NOMO-1 (cell line): Measurements from ENCODE around the gene SEMA3G.

Experiments
- DNase-seq, 2 experiments: peaks; one replicate each; lab custom pipeline; 2025; ENCODE audit not compliant: unreplicated experiment in 2 of 2; lab: John Stamatoyannopoulos, UW

Gene SEMA3G

DNA sequence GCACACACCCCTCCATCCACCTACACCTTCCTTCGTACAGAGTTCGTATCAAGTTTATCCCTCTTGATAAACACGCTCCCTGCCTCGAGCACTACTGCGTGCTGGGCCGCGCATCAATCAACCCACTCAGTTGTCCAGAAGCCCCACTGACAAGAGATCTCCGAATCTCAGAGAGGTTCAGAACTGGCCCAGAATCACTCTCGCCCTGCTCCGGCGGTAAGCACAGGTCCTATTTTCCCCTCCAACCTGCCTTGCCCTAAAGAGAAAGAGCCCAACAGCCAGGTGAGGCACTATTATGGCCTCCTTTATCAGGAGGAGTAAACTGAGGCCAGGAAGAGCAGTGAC, 10.0 kb upstream of the SEMA3G start:
- no peak for DNase-seq

DNA sequence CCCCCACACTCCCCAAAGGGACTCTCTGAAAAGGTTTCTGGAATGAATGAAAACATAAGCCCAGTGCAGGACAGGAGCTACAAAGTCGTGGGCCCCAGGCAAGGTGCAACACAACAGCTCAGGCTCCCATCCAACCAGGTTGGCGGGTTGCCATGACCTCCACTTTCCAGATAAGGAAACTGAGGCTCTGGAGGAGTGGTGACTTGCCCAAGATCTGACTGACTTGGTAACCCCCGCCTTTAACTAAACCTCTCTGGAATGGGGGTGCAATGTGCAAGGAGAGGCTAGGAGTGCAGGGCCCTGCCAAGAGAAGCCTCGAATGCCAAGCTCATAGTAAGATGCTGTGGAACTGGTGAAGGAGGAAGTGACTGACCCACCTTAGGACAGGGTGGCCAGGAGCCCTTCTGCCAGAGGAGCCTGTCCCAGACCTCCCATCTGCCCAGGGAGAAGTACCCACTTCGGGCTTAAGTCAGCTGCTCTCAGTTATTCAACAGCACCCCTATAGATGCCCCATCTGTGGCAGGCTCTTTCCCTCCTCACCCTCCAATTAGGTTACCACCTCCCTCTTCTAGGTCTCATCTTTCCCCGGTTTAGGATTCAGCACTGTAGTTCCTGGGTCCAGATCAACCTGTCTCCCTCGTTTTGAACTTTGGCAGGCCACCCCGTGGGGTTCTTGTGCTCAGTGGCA, 9.5 kb upstream of the SEMA3G start:
- DNase-seq, result no peak

DNA sequence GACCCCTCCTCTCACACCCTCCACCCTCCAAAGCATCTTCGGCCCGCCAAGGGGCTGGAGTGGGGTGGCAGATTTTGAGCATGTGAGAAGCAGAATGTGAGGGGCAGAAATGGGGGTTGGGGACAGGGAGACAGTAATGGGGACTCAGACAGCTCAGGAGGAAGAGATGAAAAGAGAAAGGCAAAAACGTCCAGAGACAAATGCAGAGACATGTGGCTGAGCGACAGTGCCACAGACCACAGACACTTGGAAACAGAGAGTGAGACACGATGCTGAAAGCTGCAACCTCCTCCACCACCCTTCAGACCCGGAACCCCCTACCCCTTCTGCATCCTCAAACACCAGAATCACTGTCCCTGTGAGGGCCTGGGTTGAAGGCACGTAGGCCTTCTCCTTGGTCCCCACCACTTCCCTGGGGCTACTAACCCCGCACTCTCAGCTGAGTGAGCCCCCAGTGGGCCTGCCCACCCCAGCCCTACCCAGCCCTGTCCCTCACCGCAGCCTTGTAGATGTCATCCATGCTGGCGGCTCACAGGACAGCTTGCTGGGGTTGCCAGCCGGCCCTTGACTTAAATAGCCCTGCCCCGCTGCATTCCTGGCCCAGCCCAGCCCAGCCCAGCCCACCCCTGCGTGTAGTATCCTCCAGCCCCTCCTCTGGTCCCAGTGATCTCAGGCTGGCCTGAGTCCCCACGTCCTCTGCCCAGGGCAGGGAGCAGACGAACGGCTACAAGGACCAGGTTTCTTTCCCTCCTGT, 8.8 kb upstream of the SEMA3G start, which contains the start of gene TNNC1:
TSS of gene TNNC1 (minus strand) at position 546 of the 754 bp plus-strand sequence. CDS start at position 520, 26 bp downstream.
- DNase-seq, result no peak

DNA sequence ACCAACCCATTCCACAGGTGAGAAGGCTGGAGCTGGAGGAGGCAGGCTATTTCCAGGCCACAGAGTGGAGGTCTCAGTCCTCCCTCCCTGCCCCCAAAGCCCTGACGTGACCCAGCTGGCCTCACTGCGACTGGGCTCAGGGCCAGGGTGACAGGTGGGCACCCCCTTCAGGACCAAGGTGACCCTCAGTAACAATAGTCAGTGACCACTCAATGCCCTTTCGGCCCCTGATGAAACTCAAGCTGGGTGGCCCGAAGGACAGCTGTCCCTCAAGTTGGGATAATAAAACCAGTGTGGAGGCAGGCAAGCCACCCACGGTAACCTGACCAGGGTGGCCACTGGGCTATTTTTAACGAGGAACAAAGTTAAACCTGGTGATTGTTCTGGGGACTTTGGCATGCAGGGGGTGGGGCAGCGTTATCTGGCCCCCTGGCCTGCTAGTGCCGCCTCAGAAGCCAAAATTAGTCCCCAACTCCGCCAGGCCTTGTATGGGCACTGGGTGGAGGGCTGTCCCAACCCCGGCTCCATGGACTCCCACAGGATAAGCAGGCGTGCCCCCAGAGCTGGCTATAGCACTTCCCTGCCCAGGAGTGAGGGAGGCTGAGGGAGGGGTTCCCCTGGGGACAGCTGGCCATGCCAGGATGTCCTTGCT, 7.8 kb upstream of the SEMA3G start:
- no peak for DNase-seq

DNA sequence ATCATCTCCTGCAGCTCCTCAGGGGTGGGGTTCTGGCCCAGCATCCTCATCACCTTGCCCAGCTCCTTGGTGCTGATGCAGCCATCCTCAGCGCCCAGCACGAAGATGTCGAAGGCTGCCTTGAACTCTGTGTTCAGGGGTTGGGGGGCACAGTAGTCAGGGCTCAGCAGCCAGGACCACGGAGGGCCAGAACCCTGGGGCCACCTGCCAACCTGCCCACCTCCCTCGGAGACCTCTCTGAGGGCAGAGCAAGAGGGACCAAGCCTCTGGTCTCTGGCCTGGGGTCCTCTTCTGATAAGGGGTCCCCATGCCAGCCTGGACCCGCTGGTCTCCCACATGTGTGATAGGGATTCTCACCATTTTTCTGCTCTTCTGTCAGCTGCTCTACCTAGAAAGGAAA, 7.2 kb upstream of the SEMA3G start:
- no peak for DNase-seq

DNA sequence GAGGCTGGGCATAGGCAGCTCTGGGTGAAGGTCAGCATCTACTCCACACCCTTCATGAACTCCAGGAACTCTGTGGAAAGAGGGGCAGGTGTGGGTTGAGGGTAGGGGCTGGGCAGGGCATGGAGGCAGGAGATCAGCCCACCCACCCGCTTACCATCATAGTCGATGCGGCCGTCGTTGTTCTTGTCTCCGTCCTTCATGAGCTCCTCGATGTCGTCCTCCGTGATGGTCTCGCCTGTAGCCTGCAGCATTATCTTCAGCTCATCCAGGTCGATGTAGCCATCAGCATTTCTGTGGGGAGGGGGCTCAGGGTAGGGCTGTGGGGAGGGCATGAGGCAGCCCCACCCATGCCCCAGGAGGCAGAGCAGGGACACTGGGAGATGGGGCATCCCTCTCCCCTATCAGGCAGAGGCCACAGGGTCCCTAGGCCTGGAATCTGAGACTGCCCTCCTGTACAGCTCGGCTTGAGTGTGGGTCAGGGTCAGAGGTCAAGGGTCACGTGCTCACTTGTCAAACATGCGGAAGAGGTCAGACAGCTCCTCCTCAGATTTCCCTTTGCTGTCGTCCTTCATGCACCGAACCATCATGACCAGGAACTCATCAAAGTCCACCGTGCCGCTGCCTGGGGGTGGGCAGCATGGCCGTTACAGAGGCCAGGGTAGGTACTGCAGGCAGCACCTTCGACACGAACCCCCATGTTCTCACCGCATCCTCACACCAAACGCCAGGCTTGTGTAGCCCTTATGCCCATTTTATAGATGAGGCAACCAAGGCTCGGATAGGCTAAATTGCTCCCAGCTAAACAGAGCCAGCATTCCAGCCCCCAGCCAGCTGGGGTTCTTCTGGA, 6.6 kb upstream of the SEMA3G start:
- no peak for DNase-seq

DNA sequence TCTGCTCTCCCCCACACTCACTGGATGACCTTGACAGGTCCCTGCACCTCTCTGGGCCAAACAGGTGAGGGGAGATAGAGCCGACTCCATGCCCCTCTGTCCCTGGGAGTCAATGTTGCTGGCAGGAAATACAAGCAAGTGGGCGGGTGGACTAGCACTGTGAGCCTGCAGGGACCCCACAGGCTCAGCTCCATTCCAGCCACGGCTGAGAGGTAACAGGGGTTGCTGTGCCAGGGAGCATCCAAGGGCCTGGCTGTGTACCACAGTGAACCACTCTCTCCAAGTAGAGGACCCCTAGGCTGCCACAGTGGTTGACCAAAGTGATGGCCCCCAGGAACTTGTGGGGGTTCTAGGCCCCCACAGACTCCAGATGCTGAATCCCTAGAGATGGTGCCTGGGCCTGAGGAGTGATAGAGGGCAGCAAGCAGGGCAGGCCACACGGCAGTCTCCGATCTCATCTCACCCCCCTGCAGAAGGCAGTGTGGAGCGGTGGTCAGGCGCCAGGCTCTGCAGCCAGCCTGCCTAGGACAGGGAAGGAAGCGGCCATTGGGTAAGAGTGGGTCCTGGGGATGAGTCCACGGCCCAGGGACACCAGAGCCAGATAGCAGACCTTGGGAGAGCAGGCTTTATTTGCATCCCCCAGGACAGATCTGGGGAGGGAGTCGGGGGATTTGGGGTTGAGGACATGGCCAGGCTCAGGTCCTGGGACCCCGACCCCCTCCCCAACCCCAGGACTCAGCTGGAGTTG, 5.8 kb upstream of the SEMA3G start:
- DNase-seq, result no peak

DNA sequence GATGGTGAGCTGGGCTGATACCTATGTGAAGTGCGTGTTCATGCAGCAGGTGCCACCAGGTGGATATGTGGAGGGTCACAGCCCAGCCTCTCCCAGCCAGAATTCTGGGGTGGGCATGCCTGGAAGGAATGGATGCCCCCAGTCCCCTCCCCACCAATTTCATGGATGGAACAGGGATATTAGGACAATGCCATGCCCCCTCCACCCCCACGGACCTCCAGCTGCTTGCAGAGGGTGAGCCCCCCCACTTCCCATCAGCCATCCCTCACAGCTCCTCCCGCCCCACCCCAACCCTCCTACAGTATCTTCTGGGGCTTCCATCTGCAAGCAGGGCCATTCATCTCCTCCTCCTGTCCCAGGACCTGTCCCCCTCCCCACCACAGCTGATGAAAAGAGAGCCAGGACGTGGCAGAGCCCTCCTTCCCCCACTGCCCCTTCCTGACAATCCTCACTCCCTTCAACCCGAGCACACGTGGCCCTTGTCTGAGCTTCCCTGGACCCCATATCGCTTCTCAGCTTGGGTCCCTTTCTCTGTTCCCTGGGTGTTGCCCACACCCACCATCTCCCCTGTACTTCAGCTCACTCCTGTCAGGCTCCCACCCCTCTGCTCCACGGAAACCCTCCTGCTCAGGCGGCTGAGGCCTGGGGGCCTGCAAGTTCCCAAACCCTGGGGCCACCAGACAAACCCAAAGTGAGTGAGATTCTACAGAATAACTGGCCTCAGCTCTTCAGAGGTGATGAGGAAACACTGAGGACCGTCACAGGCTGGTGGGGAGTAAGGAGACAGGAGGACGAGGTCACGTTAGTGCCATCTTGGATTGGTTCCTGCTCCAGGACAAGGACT, 2.8 kb upstream of the SEMA3G start:
- no peak for DNase-seq

DNA sequence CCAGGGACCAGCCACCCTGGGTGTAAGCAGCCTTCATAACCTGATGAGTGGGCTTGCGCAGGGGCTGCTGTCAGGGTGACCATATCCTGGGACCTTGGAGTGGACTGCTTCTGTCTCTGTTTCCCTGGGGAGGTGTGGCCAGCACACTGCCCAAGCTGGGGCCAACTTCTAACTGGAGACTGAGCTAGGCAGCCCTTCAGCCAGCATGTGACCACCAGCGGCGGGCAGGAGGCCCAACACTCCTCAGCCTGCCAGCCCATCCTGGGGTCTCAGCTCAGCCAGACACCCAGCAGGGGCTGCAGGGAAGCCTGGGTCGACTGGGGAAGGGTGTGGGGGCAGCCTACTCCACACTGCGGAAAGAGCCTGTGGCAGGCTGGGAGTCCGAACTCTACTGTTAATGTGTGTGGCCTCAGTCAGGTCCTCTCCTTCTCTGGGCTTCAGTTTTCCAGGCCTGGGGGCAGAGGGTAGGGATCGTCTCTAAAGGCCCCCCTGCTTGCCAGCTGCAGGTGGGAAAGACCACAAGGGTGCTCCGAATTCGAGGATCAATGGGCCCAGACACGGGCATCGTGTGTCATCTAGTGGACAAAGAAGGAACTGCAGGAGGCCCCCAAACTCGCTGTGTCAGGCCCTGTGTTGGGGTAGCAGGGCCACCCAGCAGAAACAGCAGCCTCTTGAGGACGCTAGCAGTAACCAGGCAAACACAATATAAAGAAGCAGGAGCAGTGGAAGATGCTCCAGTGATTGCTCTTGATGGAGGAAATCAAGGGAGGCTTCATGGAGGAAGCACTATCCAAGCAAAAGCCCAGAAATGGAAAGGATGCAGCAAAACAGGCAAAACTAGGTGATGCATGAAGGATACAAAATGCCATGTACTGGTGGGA, 2.0 kb upstream of the SEMA3G start:
- DNase-seq, result peak; percentile 36 to 61

DNA sequence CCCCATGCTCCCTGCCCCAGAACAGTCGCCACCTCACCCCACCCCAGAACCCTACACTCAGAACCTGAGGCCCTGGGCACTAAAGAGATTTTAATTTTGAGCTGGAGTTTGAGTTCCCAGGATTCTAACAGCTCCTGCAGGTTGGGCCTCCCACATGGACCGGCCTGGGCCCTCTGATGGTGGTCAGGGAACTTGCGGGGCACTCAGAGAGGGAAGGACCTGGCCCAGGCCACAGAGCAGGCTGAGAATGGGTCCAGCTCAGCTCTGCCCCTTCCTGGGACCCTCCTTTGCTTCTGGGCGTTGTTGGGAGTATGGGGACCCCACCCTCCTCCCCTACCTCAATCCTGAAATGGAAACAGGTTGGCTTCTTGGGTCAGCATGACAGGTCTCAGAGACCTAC, 1.1 kb upstream of the SEMA3G start:
- DNase-seq, result no peak

DNA sequence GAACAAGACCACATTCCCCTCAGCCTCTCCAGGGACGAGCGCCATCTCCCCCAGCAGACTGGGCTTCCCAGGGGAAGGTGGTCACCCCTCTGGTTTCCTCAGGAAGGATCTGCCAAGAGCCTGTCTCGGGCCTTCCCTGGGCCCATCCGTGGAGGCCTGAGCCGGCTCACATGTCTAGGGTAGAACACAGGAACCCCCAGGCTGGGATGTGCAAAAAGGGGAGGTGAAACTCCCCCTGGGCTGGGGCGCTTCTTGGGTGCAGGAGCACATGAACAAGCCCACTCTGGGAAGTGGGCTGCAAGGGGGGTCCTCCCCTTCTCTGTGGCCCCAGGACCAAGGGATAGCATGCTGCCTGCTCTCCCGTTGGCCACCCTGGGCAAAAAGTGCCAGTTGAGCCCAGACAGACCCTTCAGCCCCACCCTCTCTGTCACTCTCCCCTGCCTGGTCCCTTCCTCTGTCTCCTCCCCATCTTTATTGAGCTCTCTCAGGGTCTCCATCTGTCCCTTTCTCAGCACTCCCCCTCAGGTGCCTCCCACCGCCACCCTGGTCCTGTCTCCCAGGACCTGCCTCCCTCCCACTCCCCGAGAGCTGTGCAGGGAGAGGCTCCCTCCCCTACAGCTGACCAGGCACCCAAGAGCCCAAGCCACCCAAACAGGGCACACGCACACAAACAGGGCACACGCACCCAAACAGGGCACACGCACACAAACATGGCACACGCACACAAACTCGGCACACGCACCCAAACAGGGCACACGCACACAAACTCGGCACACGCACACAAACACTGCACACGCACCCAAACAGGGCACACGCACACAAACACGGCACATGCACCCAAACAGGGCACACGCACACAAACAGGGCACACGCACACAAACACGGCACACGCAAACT, 864 bp downstream of the SEMA3G start:
- no peak for DNase-seq

DNA sequence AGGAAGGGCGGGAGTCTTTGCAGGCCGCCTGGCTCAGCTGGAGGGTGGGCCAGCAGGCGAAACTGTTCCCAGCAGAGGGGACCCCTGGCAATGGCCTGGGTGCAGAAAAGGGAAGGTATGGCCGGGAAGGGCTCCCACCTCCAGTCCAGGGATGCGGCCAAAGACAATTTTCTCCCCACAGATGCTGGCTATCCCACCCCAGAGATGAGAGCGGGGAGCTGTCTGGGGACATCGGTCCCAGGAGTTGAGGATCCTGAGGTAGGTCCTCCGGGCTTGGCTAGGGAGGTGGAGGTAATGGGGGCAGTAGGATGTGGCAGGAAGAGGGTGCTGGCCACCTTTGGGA, 1.7 kb downstream of the SEMA3G start:
- no peak for DNase-seq

DNA sequence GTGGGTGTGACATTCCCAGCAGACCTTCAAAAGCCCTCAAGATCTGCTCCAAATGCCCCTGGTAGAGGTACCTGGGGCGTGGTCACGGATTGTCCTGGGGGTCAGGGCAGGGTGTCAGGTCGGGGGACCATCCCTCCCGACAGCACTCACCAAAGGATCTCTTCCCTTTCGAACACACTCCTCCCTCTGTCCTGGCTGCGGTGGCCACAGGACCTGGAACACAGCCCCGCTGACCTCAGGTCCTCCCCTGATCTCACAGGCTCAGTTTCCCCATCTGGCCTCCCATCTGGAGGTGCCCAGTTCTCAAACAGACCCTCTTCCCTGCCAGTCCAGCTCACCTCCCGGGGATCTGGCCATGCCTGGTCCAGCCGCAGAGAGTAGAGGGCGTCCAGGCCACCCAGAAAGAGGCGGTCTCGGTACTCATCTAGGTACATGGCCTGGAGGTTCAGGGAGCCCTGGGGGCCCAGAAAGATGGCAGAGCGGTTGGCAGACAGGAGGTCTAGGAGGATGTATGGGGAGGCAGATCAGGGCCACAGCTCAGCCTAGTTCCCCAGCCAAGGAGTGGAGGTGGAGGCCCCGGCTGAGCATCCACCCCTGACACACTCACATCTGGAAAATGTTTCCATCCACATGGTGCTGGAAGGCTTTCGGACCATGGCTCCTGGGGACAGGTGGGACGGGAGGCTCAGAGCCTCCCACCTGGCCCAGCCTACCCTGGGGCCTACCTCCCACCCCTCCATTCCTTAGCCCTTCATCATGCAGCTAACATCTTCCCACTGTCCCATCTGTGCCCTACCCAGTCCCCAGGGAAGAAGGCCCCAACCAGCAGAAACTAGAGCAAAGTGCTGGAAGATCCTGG, 2.3 kb downstream of the SEMA3G start:
- DNase-seq, result no peak

DNA sequence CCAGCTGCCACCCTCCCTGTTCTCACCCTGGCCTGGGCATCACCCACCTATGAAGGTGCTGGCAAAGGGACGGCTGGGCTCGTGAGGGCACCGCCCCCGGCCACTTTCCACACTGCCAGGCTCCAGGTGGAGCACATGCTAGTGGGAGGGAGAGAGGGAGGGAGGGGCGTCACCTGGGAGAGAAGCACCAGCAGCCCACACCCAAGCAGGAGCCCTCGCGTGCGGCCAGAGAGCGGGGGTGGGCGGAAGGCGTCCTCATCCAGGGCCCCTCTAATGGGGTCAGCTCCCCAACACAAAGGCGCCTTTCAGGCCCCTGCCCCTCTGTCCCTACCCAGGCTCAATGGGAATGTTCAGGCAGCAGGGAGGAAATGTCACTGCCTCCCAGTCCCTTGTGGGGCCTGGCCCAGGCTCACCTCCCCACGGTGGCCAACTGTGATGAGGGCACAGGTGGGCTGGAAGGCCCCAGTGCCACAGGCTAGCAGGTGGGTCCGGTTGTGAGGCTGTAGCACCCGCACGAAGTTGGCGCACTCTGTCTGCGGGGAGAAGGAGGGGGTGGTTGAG, 3.1 kb downstream of the SEMA3G start:
- no peak for DNase-seq

DNA sequence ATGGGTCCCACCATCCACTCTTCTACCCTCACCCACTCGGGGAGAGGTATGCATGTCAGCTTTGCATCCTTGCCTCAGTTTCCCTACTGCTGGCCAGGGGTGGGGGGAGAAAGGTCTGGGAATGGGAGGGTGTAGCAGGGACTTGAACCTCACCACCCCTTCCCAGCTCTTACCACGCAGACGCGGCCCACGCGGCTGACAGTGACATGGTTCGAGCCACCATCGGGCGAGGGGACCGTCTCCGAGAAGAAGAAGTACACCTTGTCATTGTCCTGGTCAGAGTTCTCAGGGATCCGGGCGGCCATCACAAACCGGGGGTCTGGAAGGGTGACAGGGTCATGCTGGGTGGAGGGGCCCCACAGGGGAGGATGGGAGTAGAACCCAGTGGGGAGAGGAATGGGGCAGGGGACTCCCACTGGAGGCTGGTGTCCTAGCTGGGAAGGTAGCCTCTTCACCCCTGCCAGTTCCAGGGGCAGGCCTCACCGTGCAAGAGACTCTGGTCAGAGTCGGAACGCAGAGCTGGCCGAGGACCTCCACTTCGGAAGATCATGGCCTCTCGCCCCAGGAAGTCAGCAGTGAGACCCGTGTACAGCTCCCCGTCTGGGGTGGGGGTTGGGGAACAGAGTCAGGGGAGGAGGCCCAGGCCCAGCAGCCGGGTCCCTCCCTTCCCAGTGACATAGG, 3.7 kb downstream of the SEMA3G start:
- no peak for DNase-seq

DNA sequence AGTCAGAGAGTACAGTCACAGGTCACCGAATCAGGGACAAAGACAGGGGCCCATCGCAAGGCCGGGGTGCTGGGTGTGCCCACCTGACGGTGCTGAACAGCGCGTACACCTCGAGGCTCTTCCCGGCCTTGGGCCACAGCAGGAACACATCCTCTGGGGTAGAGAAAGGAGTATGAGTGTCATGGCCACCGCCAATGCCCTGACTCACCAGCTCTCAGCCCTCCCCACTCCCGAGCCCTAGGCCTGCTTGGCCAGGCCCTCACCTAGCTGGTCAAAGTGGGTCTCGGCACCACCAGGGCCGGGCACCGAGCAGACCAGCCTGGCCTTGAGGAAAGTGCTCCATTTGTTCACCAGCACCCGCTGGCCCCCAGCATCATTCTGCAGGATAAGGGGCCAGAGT, 4.2 kb downstream of the SEMA3G start:
- no peak for DNase-seq
